Measurements from ENCODE around the gene EPB41L2.

GRCh38 chr6:130824978-130825694, 237.9 kb downstream of the EPB41L2 start:
- no peak for TF ChIP-seq CTCF (IDR thresholded peaks at IDR 0.05)
- no peak for TF ChIP-seq POLR2A (IDR thresholded peaks at IDR 0.05)
